DMS153 treated with DMSO at 0.1 percent for 48 hours (cell line): ENCODE measurements around the gene NFATC3.
A peak's percentile ranks its signal among the peaks of the same experiment; 100 is the strongest.

ENCODE experiments used
- DNase-seq: peaks from one replicate; lab custom pipeline; 2025; ENCODE audit not compliant: unreplicated experiment; lab: John Stamatoyannopoulos, UW

Gene NFATC3

GRCh38 chr16:68267612-68268405 lies 182.6 kb downstream of the NFATC3 start:
- DNase-seq: peak; percentile 19

GRCh38 chr16:68269793-68270192 lies 184.6 kb downstream of the NFATC3 start:
- no peak for DNase-seq

GRCh38 chr16:68270353-68270752 lies 185.2 kb downstream of the NFATC3 start:
- DNase-seq: no peak

DNA sequence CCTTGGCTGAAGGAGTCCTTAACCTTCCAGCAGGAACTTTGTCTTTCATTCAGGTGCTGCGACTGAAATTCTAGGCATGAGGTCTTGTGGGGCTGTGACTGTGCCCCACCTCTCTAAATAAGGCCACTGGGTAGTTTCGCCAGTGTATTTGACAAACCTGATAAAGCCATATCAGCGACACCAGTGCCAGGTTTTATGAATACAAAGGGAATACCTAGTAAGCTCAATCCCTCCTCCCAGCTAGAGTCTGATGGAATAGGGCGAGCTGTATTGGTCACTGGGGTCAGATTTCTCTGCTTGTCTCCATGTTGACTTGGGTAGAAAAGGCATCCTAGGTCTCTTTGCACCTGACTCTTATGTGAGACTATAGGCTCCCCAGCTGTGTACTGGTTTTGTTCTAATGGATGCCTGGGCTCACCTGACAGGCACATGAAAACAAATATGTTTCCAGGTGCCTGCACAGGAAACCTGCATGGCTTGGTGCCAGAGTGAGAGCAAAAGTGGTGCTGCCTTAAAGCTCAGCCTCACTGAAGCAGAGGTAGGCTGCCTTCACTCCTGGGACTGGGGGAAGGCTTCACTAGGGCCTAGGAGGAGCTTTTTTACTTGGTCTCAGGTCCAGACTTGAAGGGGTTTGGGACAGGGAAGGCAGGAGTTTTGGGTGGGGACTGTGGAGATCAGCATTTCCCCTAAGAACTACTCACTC lies 187.5 kb downstream of the NFATC3 start:
- peak; percentile 79 for DNase-seq

DNA sequence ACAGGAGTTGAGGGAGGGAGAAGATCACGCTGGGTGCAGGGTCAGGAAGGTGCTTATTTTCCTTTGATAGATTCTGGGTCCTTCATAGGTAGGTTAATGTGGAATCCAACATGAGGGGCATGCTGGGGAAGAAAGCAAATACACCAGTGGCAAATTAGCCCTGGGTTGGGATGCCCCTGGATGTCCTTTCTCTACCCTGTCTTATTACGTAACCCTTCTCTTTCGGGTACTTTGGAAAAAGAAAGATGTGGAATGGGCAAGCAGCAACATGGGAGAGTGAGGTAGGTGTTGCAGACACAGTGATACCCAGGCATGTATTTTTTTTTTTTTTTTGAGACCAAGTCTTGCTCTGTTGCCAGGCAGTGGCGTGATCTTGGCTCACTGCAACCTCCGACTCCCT lies 188.3 kb downstream of the NFATC3 start:
- DNase-seq: no peak

- DNase-seq: no peak
Measured at GRCh38 chr16:68273896-68274295, 188.7 kb downstream of the NFATC3 start.

GRCh38 chr16:68274441-68274840 lies 189.3 kb downstream of the NFATC3 start:
- DNase-seq: no peak

DNA sequence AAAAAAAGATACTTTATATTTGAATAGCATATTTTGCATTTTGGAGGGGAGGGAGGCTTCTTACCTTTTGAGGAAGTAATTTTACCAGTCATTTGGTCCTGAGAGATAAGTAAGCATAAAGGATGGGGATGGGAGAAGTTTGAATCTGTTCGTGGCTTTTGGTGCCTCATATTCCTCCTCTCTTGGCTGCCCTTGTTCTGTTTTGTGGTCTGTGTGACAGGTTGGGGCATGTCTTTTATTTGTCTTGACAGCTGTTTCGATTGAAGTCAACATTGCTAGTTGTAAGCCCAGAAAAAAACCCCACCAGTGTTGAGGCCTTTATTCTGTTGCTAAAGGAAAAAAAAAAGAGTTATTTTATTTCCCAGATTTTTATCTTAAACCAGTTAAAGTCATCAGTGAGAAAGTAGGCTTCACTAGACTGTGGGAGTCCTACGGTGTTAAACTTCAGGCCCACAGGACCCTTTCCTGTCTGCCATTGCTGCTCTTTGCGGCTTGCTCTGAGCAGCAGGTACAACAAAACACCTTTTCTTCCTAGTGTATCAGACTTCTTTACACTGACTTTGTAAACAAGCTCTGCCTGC lies 190.5 kb downstream of the NFATC3 start:
- peak; percentile 52 for DNase-seq

DNA sequence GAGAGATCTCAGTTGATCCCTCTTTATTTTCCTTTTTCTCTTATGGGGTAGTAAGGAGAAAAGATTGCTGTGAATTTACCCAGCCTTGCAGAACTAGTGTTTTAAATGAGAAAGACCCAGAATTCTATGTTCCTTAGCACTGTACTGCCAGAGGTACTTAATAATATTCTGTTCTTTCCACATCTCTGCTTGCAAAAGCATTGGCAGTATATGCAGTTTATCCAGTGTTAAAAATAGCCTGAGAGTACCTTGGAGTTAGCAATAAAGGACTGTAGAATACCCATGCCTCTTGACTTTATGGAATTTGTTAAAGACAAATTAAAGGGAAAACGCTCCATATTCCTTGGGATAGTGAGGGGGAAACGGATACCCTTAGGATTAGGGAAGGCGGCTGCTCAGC lies 191.1 kb downstream of the NFATC3 start:
- no peak for DNase-seq
